Natural killer cell (primary cell): Measurements from ENCODE around the gene JOSD1. TPM values are rescaled to one million over a fixed set of nuclear protein-coding genes. Genes with fewer than 3 reads are reported as not detected.
A peak's percentile ranks its signal among the peaks of the same experiment; 100 is the strongest.

Source experiments
- ATAC-seq, 3 donors: fragments of 150-1000 bp in 2 of 3; fragments of 200-7000 bp in 1 of 3; cut with Tn5 transposase; 1 replicate in 1 of 3; 2 replicates in 2 of 3; pipeline ENCODE4 v1.10.0; 2021; ENCODE audit warnings: mild to moderate bottlenecking in 2 of 3, moderate library complexity in 2 of 3
- DNase-seq, 2 donors: peaks; one replicate each; pipeline versions ENCODE4 v3.0.0 to v3.0.0-alpha.2; 2013 to 2021; ENCODE audit warnings: mixed read lengths in 1 of 2
- H3K27ac ChIP-seq: one replicate; pipeline ENCODE4 v1.5.1; 2013; ENCODE audit warnings: mild to moderate bottlenecking, low read length
- H3K27me3 ChIP-seq: one replicate; pipeline ENCODE4 v1.6.1; 2013; ENCODE audit warnings: low read length; ENCODE audit not compliant: control insufficient read depth, insufficient read depth
- H3K36me3 ChIP-seq: one replicate; pipeline ENCODE4 v1.6.1; 2013; ENCODE audit warnings: low read length; ENCODE audit not compliant: control insufficient read depth, insufficient read depth
- H3K4me1 ChIP-seq: one replicate; pipeline ENCODE4 v1.6.1; 2013; ENCODE audit warnings: low read length; ENCODE audit not compliant: control insufficient read depth, insufficient read depth
- H3K4me3 ChIP-seq: one replicate; pipeline ENCODE4 v1.5.1; 2013; ENCODE audit warnings: low read length
- H3K9me3 ChIP-seq: one replicate; pipeline ENCODE4 v1.6.1; 2013; ENCODE audit warnings: low read length; ENCODE audit not compliant: control insufficient read depth, insufficient read depth
- H3K27ac Mint-ChIP-seq, 2 donors: one replicate each; pipeline ENCODE4 v1.8.0; 2022; ENCODE audit warnings: mild to moderate bottlenecking in 2 of 2, mixed read lengths in 2 of 2, moderate library complexity in 1 of 2
- H3K27me3 Mint-ChIP-seq, 2 donors: one replicate each; pipeline ENCODE4 v1.8.0; 2022; ENCODE audit warnings: low read depth in 2 of 2, mixed read lengths in 2 of 2
- H3K36me3 Mint-ChIP-seq: one replicate; pipeline ENCODE4 v1.8.0; 2022; ENCODE audit warnings: mixed read lengths
- H3K4me1 Mint-ChIP-seq, 2 donors: one replicate each; pipeline ENCODE4 v1.8.0; 2022; ENCODE audit warnings: mixed read lengths in 2 of 2
- H3K4me3 Mint-ChIP-seq: one replicate; pipeline ENCODE4 v1.8.0; 2022; ENCODE audit warnings: mild to moderate bottlenecking, moderate library complexity, mixed read lengths
- H3K9me3 Mint-ChIP-seq, 2 donors: one replicate each; pipeline ENCODE4 v1.8.0; 2022; ENCODE audit warnings: mixed read lengths in 2 of 2
- CTCF ChIP-seq: fragments of 200-600 bp; IDR thresholded peaks from one replicate; pipeline ENCODE4 v1.8.0; 2022; ENCODE audit warnings: antibody characterized with exemption
- WGBS: methylation state at CpG from one replicate; pipeline ENCODE4 v1.1.7; 2013; ENCODE audit warnings: missing lambda C conversion rate; ENCODE audit not compliant: insufficient coverage; 5-methylcytosine and 5-hydroxymethylcytosine counted together
- intact Hi-C: fragments of 100-400 bp; cut with micrococcal nuclease; formaldehyde crosslinking; loops from one replicate; pipeline ENCODE4 v1.14.2; 2022
- total RNA-seq, 4 donors: library from RNA; stranded (reverse); fragments of 120-200 nt in 1 of 4; gene quantifications; one replicate each; pipeline versions ENCODE4 v1.2.3 to v1.2.4, GENCODE V29; 2013 to 2022

The JOSD1 gene
- total RNA-seq, 3 donors from 2014 or later (not counting 1 experiment from before 2014, with no cell fraction given), result 123 to 165 (median 128) TPM

- peak overlapping the region; percentile 94 for H3K4me3 Mint-ChIP-seq
- no peaks in the 10 kb centered on the region for H3K36me3 Mint-ChIP-seq
- no peak for TF ChIP-seq CTCF
- 12% methylated on average over 22 of the region's 22 CpGs for WGBS
- no peaks in the 10 kb centered on the region for H3K9me3 ChIP-seq
- peak overlapping the region; percentile 81 for H3K27ac ChIP-seq
- H3K4me1 Mint-ChIP-seq, result peaks cover 5 to 18% of the 10 kb centered on the region in 2 donors
- H3K27me3 Mint-ChIP-seq, result peaks cover 0 to 2% of the 10 kb centered on the region in 2 donors
- intact Hi-C loops, result loop anchor here (2.0 kb wide), 1 partner anchor 49 kb away; the partner anchor contains the start of gene GTPBP1
- DNase-seq, result no peak
- peak overlapping the region; percentile 94 to 97 for H3K27ac Mint-ChIP-seq
- H3K4me1 ChIP-seq, result peaks cover 14% of the 10 kb centered on the region
- H3K9me3 Mint-ChIP-seq, result no peaks in the 10 kb centered on the region
- H3K36me3 ChIP-seq, result no peaks in the 10 kb centered on the region
- no peaks in the 10 kb centered on the region for H3K27me3 ChIP-seq
- no peak for ATAC-seq
- peak overlapping the region; percentile 61 for H3K4me3 ChIP-seq
Measured at GRCh38 chr22:38655519-38656255, 45.1 kb downstream of the JOSD1 start.

- intact Hi-C loops, result no loop called here
- peaks cover 0 to 6% of the 10 kb centered on the region in 2 donors for H3K27me3 Mint-ChIP-seq
- no peaks in the 10 kb centered on the region for H3K9me3 Mint-ChIP-seq
- peaks cover 14% of the 10 kb centered on the region for H3K4me1 ChIP-seq
- H3K27me3 ChIP-seq, result no peaks in the 10 kb centered on the region
- DNase-seq, result no peak
- H3K4me3 Mint-ChIP-seq, result peak overlapping the region; percentile 41
- TF ChIP-seq CTCF, result no peak
- no peak overlapping the region for H3K27ac Mint-ChIP-seq
- 92% methylated on average over 8 of the region's 8 CpGs for WGBS
- peaks cover 5 to 18% of the 10 kb centered on the region in 2 donors for H3K4me1 Mint-ChIP-seq
- ATAC-seq, result no peak
- H3K36me3 ChIP-seq, result no peaks in the 10 kb centered on the region
- no peaks in the 10 kb centered on the region for H3K9me3 ChIP-seq
- H3K27ac ChIP-seq, result no peak overlapping the region
- no peaks in the 10 kb centered on the region for H3K36me3 Mint-ChIP-seq
- no peak overlapping the region for H3K4me3 ChIP-seq
Measured at GRCh38 chr22:38653741-38654140, 47.0 kb downstream of the JOSD1 start.

GRCh38 chr22:38652859-38653258 is 47.9 kb downstream of the JOSD1 start:
- intact Hi-C loops, result no loop called here
- Mint-ChIP-seq H3K27ac (no peak overlapping the region), H3K36me3 (no peaks in the 10 kb centered on the region), H3K4me3 (no peak overlapping the region), H3K4me1 (peaks cover 5 to 18% of the 10 kb centered on the region in 2 donors), H3K9me3 (no peaks in the 10 kb centered on the region), H3K27me3 (peaks cover 4 to 8% of the 10 kb centered on the region in 2 donors)
- H3K4me1 ChIP-seq, result peaks cover 14% of the 10 kb centered on the region
- ATAC-seq (no peak), DNase-seq (peak in 1 of 2 donors; percentile 17)
- no peaks in the 10 kb centered on the region for H3K9me3 ChIP-seq
- H3K36me3 ChIP-seq, result no peaks in the 10 kb centered on the region
- no peaks in the 10 kb centered on the region for H3K27me3 ChIP-seq
- H3K4me3 ChIP-seq, result no peak overlapping the region
- no peak overlapping the region for H3K27ac ChIP-seq
- no peak for TF ChIP-seq CTCF
